ENCODE measurements around the gene ZSWIM6.

ZSWIM6 gene

DNA sequence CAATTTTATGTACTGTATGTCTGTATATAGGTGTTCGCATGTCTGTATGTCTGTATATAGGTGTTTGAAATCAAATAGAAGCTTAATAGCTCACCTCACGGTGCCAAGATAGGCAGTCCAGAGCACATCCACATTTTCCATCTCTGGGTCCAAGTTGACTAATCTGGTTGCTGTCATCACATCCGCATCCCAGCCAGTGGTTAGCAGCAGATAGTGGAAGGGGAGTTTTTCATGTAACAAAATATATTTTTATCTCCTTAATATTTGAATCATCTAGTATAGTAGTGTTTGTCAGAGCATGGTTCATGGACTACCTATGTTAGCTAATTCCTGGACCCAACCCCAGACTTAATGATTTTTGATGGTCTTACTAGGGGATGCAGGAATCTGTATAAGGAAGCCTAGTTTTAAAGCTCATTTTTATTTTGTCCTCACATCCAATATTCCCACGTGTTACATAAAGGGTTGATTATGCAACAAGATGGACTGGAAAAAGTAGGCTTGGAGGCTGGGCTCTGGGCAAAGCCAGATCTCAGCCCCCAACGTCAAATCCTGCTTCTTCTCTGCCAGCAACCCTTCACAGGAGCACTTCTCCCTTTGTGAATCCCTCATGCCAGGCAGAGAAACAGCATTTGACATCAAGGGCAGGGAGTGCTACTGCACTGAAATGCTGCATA is 219.7 kb downstream of the ZSWIM6 start:
- no peak for DNase-seq
- no peak for ATAC-seq

DNA sequence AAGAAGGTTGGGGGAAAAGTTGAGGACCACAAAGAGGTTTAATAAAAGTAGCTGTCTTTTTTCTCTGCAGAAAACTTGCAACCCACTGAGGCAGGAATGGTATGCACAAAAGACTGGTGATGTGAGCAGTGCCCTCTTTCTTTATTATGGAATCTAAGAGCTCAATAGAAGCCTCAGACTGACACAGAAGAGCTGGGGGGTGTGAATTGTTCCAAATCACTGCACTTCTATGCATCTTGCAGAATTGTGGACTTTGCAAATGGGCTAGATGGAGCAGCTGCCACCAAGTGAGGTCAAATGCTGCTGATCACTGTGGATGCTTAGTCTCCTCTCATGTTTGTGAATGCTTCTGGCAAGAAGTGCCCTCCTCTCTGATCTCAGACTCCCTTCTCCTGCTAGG is 227.1 kb downstream of the ZSWIM6 start:
- no peak for ATAC-seq
- DNase-seq, result no peak

DNA sequence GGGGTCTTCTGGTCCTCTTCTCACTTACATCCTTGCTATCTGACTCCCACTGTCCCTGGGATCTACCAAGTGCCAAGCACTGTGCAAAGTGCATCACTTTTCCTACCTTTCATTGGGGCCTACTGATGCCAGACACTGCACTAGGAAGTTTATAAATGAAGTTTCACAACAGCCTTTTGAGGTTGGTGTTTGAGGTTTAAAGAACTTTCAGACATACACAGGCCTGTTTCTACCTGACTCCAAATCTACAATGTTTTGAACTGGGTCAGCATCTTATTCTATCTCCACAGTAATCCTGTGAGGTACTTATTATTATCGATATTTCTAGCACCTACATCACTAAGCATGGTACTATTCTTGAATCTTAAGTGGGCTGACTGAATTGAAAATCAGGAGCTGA is 227.7 kb downstream of the ZSWIM6 start:
- ATAC-seq (no peak), DNase-seq (no peak)

DNA sequence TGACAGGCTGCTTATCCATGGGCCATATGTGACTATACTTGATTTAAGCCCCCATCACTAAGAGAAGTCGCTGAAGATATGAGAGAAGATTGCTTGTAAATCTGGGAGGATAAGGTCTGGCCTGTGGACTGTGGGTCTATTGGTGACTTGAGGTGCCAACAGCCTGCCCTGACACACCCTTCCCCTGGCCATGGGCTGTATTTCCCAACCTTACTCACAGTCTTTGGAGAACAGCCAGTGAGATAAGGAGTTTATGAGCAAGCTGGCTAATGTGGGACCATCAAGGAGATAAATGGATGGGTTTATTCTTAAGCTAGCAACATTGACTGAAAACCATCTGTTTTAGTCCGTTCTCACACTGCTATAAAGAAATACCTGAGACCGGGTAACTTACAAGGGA is 231.3 kb downstream of the ZSWIM6 start:
- ATAC-seq, result no peak
- DNase-seq, result no peak

DNA sequence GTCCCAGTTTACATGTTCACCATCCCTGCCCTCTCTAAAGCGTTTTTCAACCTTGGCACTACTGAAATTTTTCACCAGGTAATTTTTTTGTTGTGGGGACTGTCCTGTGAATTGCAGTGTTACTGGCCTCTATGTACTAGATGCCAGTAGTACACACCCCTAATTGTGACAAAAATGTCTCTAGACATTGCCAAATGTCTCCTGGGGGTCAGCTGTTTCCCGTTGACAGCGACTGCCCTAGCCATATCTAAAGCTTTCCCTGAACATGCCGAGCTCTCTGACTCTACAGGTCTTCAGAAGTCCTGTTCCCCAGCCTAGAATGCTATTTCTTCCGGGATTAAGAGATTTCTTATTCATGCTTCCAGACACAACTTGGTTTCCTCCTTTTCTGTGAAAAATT is 235.3 kb downstream of the ZSWIM6 start:
- DNase-seq (no peak), ATAC-seq (no peak)

DNA sequence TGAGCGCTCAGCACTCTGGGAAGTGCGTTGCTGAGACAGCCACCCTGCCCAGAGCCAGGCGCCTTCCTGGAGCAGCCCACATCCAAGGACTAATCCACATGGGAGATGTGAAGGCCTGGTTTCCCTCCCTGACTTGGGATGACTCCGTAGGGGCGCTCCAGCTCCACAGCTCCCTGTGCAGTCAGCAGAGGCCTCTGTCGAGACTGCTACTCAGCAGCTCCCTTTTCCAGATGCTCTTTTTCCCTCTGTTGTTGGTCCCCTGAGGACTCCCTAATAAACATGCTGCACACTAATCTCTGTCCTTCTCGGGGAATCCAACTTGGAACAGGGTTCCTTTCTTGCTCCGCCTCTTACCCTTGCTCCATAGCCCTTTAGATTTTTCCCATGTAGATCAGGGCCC is 237.3 kb downstream of the ZSWIM6 start:
- ATAC-seq, result no peak
- no peak for DNase-seq

DNA sequence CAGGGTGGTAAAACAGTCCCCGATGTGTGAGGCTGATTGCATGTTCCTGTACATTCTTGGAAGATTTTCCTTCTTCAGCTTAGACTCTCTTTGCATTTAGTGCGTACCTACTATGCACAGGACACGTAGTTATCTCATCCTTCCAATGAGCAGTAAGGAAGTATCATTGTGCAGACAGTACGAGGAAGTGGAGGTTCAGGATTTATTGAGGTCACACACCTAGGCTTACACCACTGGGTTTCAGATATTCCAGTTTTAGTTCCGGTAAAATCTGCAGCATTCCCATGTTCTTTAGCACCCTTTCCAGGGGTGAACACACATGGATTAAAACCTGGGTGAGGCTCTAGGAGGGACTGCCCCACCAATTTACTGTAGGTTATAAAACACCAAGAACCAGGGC is 238.7 kb downstream of the ZSWIM6 start:
- no peak for DNase-seq
- ATAC-seq, result no peak

DNA sequence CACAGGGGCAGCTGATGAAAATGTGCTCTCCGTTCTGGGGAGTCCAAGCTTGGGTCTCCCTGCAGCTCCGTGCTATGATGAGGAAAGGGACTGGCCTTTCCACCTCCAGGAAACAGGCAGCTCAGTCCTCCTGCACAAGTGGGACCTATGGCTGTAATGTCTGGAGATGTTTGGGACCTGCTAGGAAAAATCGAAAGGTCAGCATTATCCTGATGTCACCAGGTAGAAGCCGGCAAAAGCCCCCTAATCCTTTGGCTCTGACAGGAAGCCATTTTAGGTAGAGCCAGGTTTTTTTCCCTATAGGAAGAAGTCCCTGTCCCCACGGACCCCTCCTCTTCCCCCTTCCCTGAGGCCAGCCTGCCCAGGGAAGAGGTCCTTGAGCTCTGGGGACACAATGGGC is 240.9 kb downstream of the ZSWIM6 start:
- ATAC-seq (no peak), DNase-seq (no peak)

DNA sequence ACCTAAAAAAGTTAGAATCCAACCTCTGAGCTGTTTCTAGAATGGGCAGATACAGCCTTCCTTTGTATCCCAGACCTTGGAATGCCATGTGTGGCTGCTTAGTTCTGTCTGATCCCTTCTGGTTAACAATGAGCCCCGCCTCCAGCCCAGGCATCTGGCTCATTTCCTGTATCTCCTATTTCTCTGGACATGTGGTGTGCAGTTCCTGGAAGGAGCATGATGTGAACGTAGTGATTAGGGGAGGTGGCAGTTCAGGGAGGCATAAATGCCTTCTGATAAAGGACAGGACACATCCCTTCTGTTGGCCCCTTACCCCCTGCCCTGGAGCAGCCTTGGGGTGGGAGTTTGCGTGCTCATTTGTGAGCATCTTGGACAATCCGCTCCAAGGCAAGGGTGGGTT is 243.0 kb downstream of the ZSWIM6 start:
- ATAC-seq, result no peak

DNA sequence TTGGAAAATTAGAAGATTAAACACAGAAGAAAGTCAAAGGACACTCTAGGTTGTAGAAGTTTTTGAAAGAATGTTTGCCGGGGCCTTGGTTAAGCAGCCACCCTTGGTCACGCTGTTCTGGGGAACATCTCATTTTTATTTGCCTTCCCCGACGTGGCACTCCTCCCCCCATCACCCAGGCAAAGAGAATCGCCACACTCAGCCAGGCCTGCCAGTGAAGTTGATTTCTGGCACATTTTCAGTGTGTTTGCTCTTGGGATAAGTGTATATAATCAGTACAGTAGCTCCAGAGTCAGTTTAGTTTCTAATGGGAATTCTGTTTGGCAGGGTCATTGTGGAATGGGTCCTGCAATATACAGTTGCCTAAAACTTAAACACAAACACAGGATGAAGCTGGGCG is 243.5 kb downstream of the ZSWIM6 start:
- ATAC-seq (no peak), DNase-seq (no peak)

More for the DNA sequence above, 243.0 kb downstream of the ZSWIM6 start:
- no peak for DNase-seq

DNA sequence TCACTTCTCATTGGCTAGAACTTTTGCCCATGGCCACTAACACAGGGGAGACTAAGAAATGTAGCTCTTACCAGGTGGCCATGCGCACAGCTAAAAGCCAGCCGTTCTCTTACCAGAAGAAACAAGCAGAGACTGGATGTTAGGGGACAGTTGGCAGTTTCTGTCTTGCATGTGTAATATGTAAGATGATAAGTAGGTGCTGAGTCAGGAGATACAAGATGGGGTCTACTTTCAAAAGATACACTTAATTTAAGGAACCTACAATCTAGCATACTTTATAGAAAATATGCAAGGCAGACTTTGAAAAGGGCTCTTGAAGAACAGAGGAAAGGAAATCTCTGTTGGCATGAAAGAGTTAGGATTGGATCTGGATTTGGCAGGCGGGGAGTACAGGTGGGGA is 244.5 kb downstream of the ZSWIM6 start:
- ATAC-seq, result no peak

DNA sequence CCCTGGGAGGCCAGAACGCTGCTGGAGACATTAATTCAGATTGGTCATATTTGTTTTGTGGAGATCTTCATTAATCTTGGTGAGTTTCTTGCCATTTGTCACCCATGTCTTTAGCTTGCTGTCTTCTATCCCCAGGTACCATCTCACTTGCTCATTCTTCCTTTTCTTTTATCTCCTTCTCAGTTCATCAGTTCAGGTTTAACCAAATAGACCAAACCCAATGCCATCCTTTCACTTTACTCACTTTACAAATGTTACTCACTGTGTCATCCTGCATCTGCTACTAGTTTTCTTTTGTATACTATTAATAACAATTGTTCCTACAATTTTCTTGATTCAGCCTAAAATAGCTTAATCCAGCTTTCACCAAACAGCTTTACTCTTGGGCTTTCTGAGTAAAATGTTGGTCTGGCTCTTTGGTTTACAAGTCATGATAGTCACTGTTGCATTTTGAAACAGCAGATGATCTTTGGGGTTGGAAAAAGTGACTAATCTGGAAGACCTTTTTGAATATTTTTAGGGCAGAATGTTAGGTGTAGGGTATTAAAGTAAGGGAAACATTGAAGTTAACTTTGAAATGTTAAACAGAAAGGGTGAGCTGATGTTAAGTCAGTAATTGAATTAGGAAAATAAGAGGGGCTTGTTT is 246.9 kb downstream of the ZSWIM6 start:
- peak; percentile 80 for ATAC-seq
- no peak for DNase-seq

More for the DNA sequence above, 244.5 kb downstream of the ZSWIM6 start:
- no peak for DNase-seq

DNA sequence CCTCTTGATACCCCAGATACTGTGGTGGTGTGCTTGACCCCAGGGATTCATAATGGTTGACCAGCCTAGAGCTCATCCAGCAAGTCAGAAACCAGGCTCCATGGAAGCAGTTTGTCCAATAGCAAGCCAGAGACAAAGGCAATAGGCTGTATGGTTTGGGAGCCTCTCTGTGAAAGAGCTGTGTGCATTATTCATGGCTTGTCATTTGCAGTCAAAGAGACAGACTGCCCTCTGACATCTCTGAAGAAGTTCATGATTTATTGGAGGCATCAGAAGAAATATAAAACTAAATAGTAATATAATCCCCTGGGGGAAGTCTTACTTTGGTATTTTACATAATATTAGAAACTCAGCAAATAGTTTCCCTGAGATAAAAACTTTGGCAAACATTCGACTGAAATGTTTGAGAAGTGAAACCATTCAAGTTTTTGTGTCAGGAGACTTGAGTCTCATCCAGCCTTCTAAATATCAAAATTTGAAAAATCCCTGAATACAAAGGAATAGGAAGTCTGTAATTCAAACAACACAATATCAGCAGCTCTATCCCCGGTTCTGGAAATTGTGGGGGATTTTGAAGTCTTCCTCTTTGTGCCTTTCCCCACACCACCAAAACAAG is 250.3 kb downstream of the ZSWIM6 start:
- ATAC-seq, result no peak
- no peak for DNase-seq

DNA sequence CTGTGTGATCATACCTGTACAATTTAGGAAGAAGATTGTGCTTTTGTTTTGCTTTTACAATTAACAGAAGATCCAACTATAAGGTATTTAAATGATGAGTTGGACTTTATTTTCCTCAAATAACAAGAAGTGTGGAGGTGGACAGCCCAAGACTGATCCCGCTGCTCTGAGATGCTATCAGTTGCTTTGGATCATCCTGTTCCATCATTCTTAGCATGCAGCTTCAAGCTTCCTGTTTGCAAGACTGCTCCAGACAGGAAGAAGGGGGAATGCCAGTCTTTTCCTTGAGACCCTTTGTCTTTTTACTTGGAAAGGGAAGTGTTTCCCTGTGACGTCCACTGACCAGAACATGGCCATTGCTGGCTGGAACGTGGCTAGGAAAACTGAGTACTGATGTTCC is 250.8 kb downstream of the ZSWIM6 start:
- no peak for DNase-seq
- ATAC-seq, result no peak

DNA sequence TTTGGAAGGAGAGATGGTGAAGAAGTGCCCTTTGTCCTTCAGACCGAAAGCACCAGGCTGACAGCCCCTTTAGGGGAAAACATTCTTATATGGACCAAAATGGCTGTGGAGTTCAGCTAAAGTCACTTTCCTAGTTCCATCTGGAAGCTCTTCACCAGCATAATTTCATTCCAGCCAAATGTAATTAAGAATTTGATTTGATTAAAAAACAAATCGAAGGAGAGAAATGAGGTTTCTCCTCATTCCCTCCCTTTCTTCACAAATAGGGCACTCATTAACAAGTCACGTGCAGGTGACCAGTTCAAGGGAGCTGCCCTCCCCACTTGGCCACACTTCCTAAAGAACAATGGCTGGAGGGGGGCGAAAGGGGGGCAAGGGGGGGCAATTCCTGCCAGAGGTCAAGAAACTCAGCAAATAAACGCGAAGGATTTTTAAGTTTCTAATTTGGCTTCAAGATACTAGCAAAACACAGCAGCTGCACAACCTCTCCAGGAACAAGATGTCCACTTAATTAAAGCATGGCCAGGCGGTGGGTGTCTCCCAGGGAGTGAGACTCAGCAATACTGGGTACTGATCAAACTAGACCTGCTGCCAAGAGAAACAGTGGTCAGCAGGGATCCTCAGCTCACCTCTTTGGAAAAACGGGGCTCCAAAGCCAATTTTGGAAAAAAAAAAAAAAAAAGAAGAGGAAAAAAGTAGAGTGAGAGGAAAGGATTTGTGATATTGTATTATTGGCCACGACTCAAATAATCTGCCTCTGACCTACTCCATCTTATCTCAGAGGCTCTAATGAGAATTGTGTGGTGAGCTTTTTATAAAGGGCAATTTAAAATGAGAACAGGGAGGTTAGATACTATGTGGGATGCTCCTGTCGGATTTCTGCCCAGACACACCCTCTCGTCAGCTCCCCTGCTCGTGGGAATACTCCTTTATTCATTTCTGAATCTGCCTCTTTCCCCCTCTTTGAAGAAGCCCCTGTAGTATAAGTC is 254.3 kb downstream of the ZSWIM6 start:
- no peak for ATAC-seq
- no peak for DNase-seq

DNA sequence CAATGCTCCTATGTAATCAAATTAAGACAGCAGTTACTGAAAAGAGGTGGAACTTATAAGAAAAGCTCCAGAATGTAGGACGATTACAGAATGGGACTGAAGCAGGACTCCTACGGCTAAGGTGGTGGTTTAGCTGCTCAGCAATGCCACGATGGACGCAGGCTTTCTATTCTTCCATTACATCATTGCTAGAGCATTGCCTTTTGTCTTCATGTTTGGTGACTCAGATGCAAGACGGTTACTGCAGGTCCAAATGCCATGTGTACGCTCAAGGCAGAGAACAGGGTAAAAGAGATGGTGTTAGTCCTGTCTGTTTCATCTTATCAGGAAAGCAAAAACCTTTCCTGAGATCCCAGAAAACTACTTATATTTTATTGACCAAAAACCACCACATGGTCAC is 255.1 kb downstream of the ZSWIM6 start:
- DNase-seq (no peak), ATAC-seq (no peak)

DNA sequence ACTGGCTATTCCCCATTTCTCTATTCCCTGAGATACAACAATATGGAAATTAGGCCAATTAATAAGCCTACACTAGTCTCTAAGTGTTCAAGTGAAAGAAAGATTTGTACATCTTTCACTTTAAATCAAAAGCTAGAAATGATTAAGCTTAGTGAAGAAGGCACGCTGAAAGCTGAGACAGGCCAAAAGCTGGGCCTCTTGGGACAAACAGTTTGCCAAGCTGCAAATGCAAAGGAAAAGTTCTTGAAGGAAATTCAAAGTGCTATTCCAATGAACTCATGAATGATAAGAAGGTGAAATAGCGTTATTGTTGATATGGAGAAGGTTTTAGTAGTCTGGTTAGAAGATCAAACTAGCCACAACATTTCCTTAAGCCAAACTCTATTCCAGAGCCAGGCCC is 256.2 kb downstream of the ZSWIM6 start:
- DNase-seq, result no peak

DNA sequence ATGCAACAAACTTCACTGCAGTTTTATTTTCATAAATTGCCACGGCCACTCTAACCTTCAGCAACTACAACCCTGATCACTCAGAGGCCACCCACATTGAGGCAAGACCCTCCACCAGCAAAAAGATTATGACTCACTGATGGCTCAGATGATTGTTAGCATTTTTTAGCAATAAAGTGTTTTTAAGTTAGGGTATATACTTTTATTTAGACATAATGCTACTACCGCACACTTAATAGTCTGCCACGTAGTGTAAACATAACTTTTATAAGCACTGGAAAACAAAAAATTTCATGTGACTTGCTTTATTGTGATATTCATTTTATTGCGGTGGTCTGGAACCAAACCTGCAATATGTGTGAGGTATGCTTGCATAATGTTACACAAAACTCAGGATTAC is 257.9 kb downstream of the ZSWIM6 start:
- no peak for DNase-seq
- ATAC-seq, result no peak

More for the DNA sequence above, 256.2 kb downstream of the ZSWIM6 start:
- ATAC-seq, result no peak

DNA sequence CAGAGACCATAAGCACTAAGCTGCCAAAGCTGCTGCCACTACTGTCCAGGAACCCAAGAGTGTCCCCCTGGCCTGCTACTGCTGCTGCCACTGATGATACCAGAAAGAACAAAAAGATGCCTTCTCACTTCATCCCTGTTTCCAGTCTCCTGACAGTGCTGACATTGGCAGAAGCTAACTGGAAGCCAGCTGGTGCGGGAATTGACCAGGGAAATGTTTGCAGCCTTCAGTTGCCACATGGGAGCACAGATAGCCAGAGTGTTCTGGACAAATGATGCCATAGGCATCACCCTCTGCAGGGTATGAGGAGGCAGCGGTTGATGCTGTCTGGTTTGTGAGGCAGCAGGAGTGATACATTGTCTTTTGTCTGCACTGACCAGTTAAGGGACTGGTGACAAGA is 258.4 kb downstream of the ZSWIM6 start:
- no peak for DNase-seq
- ATAC-seq, result no peak

DNA sequence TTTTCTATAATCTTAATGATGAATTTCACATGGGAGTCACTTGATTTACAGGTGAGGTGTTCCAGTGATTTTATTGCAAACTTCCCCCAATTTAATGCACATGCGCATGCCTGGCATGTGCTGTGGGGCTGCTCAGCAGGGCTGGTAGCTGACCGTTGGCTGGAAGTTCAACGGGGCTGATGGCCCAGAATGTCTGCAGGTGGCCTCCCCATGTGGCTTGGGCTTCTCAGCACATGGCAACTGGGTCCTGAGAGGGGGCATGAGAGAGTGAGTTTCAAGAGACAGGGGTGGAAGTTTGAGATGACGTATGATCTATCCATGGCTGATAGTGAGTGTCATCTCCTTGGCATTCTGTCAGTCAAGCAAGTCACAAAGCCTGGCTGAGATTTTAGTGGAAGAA is 259.8 kb downstream of the ZSWIM6 start:
- no peak for DNase-seq
- ATAC-seq, result no peak

DNA sequence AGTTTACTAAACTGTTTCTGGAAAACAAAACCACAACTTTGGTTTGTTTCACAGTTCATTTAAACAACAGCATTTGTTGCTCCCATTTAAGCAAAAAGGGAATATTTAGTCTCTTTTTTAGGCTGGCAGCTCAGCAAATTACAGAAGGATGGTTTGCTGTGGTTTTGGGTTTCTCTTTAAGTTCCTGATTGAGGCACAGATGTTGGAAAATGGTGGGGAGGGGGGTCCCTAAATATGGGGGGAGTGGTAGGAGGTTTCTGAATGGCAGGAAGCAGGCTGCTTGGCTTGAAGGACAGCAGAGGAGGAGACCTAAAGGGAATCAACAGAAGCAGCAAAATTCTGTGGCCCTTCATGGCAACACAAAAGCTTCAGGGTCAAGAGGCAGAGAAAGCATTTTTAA is 263.4 kb downstream of the ZSWIM6 start:
- ATAC-seq, result no peak

More for the DNA sequence above, 263.4 kb downstream of the ZSWIM6 start:
- DNase-seq, result no peak

Data from stimulated activated naive CD8-positive, alpha-beta T cell treated with anti-CD3 and anti-CD28 coated beads, Interleukin-15, Interleukin-2, amounts not matched to agents 100 U/mL and 50 U/mL, for 24 hours (primary cell).